CD4-positive, alpha-beta T cell treated with Interleukin-15 for 4 hours (primary cell): ENCODE data around the gene A4GNT.
"Not testable (repeated sequence)": the region's sequence is repeated elsewhere in the genome, so short reads cannot be mapped to it uniquely, and the experiment has no call there.

Source experiments
- DNase-seq: peaks from one replicate; pipeline ENCODE4 v3.0.0-alpha.2; 2020; ENCODE audit warnings: low spot score

A4GNT gene

DNA sequence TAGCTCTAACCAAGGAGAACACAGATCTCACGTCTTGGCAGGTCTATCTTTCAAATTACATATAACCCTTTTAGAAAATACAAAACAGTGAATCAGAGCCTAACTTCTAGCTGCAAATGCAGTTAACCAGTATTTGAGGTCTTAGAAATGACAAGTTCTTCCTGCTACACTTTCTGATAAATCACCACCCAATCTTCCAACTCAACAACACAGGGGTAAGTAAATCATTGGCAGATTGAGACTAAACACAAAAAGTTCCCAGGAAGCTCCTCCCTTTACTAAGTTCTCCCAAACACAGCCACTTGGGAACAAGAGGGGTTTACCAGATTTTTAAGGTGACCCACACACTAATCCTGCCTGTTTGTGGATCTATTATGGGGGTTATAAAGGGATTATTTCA, at the start of gene A4GNT:
Gene A4GNT (minus strand): TSS at position 152 of the 400 bp plus-strand sequence. CDS start 1,134 bp downstream, outside the sequence.
- no peak for DNase-seq

GRCh38 chr3:138180375-138181029, 48.3 kb upstream of the A4GNT start:
- peak; percentile 40 for DNase-seq

DNA sequence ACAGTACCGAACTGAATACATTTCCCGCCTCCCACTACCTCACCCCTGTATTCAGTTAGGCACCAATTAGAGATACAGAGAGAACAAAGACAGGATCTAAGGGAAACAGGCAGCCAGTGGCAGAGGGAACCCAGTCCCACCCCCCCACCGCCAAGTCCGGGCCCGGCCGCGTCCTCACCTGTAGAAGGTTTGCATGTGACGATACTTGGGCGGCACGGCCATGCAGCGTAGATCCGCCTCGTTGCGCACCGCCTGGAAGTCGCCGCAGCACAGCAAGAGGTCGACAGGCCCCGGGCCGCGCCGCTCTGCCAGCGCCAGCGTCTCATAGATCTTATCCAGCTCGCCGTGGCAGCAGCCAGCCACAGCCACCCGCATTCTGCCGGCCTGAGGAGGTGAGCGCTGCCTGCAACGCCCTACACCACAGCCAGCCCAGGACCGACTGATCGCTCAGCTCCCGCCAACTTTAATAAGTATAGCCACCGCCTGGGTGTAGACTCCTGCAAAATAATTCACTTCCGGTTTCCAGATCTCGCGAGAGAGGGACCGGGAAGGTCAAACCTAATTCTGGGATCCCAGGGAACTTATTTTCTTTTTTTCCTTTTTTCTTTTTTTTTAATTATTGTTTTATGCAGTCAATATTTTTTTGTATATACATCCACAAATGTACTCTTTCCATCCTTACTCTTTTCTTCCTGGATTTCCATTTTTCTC, 42.4 kb upstream of the A4GNT start, which contains the start of gene DBR1:
Gene DBR1 (minus strand): TSS at position 501 of the 711 bp plus-strand sequence. CDS start 126 bp downstream, at position 375.
- peak; percentile 86 for DNase-seq

DNA sequence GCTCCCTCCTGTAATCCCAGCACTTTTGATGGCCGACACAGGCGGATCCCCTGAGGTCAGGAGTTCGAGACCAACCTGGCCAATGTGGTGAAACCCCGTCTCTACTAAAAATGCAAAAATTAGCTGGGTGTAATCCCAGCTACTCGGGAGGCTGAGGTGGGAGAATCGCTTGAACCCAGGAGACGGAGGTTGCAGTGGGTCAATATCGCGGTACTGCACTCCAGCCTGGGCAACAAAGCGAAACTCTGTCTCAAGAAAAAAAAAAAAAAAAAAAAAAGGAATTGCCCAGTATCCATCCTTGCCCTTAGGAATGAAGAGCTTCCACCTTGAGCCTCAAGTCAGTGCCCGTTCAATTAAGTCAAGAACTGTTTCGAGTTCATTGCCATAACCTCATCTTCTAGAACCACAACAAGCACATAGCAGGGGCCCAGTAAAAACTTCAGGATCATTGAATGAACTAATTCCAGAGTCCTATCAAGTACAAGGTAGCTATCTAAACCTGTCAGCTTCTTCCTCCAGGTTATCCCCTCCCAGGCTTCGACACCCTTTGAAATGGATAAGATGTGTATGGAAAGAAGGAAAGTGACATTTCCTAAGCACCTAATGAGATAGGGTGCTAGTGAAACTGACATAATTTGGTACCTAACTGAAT, 41.7 kb upstream of the A4GNT start:
- no peak for DNase-seq

GRCh38 chr3:138172625-138173024, 40.4 kb upstream of the A4GNT start:
- DNase-seq, result no peak

DNA sequence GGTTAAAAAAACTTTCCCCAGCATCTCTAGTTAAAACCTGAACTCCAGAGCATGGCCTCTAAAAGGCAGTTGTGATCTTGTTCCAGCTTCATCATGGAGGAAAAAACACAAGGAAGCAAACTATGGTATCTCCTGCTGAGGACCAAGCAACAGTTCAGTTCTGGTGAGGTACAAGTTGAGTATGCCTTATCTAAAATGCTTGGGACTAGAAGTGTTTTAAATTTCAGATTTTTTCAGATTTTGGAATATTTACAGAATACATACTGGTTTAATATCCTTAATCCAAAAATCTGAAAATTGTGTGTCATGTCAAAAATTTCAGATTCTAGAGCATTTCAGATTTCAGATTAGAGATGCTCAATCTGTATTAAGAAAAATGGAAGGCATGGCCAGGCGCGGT, 32.9 kb upstream of the A4GNT start:
- no peak for DNase-seq

DNA sequence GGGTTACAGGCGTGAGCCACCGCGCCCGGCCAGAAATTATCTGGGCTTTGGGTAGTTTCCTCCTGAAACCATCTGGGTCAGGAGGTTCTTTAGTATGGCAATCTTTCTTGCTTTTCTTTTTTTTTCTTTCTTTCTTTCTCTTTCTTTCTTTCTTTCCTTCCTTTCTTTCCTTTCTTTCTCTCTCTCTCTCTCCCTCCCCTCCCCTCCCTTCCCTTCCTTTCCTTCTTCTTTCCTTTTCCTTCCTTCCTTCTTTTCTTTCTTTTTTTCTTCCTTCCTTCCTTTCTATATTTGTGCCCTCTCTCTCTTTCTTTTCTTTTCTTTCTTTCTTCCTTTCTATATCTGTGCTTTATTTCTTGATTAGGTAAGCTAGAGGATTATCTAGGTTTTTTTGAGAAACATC, 25.6 kb upstream of the A4GNT start:
- no peak for DNase-seq

- no peak for DNase-seq
These were observed 22.3 kb upstream of the A4GNT start for GRCh38 chr3:138154534-138154933.

- DNase-seq, result no peak
These were observed 16.3 kb upstream of the A4GNT start for GRCh38 chr3:138148503-138148902.

GRCh38 chr3:138142181-138142580, 10.0 kb upstream of the A4GNT start:
- not testable (repeated sequence) for DNase-seq

- DNase-seq, result no peak
These were observed 8.8 kb upstream of the A4GNT start for GRCh38 chr3:138140940-138141339.

DNA sequence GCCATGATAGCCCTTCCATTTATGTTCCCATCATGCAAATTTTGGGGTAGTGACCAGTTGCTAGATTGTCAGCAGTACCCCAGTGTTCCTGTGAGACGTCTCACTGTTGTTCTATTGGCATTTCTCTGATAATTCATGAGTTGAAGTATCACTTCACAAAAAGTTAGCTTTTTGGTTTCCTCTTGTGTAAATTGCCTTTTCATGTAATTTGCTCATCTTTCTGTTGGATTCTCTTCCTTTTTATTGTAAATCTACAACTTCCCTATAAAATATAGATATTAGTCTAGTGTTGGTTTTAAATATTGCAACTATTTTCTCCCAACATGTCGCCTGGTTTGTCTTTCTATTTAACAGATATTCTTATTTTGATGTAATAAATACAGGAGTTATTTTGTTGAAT, 7.5 kb upstream of the A4GNT start:
- no peak for DNase-seq

GRCh38 chr3:138137861-138138260, 5.7 kb upstream of the A4GNT start:
- DNase-seq, result no peak

- DNase-seq, result no peak
These were observed 4.0 kb upstream of the A4GNT start for GRCh38 chr3:138136201-138136600.

DNA sequence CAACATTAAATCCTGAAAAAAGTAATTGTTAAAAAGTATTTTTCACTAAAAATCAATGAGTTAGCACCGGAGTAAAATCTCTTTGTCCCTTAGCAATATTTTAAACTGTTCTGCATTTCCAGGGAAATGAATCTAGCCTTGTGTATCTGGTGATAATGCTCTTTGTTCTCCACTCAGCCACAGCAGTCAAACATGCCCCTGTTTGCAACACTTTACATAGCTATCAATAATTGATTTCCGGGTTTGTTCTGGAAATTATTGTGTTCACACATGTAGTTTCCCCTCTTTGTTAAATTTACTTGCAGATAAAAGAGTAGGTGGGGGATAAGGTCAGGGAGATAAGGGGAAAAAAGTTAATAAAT, 3.6 kb upstream of the A4GNT start:
- DNase-seq, result no peak

DNA sequence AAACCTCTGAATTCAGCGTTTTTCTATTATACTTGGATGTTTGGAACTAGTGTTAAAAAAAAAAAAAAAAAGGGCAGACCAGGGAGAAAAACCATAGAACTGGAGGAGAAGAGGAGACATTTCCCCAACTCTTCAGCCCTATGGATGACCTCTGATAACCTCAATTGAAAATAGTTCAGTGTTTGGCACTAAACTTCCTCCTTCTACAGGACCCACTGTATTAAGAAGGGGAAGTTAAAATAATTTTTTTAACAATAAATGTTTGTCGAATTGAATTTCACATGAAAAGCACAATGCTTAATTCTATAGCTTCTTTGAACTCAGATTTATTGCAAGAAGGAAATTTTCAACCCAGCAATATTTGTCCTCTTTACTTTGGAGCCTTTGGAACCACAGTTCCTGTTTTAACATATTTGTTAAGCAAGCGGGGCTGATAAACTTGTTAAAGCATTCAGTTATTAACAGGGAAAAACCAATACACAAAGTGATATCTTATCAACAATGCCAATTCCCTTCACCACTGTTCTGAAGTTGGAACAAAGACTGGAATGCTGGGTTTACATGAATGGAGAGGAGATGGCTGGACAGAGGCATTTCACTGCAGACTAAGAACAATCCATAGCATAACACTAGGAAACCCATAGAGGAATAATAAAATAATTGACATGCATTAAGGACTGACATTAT, 3.1 kb upstream of the A4GNT start:
- DNase-seq, result no peak

DNA sequence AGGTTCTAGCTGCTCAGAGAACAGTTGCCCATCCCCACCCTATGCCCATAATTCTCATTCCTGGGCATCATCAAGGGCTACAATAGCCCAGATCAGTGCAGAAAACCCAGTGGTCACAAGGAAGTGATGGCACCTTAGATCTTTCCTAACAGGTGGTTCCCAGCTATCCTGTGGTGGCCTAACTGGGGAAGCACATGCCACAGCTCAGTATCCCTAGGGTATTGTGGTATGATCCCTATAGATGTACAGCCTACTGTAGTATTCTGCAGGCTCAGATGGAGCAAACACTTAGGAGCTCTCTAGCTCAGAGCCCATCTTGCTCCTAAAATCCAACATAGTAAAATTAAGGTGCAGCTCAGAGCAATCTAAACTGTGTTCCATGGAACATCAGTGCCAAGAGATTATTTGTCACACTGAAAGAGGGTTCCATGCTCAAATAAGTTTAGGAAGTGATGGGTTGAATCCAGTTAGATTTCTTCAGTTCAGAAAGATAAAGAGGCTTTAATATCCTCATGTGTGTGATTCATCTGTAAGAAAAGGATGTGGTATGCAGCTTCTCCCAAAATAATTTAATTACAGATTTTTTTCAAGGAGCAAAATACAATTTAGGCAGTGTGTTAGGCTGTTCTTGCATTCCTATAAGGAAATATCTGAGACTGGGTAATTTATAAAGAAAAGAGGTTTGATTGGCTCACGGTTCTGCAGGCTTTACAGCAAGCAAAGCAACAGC, 4.4 kb downstream of the A4GNT start:
- no peak for DNase-seq

GRCh38 chr3:138125548-138126221, 6.5 kb downstream of the A4GNT start:
- DNase-seq, result no peak

- no peak for DNase-seq
These were observed 7.4 kb downstream of the A4GNT start for GRCh38 chr3:138124706-138125355.

- no peak for DNase-seq
These were observed 8.0 kb downstream of the A4GNT start for GRCh38 chr3:138124188-138124587.

DNA sequence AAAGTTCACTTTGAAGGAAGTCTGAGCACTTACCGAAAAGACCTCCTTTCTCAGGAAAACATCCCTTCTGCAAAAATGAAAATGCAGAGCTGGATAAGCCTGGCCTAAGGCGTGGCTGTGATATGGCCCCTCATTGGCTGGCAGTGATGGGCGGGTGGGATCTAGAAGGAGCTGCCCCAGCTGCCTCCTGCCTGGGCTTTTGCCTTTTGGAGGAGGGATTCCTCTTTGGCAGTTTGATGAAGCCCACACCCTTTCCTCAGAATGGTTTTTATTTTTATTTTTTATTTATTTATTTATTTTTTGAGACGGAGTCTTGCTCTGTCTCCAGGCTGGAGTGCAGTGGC, 12.8 kb downstream of the A4GNT start:
- DNase-seq, result no peak
